ENCODE results near the gene CDK5RAP2.
"Not testable (repeated sequence)": the region's sequence is repeated elsewhere in the genome, so short reads cannot be mapped to it uniquely, and the experiment has no call there.

The CDK5RAP2 gene

DNA sequence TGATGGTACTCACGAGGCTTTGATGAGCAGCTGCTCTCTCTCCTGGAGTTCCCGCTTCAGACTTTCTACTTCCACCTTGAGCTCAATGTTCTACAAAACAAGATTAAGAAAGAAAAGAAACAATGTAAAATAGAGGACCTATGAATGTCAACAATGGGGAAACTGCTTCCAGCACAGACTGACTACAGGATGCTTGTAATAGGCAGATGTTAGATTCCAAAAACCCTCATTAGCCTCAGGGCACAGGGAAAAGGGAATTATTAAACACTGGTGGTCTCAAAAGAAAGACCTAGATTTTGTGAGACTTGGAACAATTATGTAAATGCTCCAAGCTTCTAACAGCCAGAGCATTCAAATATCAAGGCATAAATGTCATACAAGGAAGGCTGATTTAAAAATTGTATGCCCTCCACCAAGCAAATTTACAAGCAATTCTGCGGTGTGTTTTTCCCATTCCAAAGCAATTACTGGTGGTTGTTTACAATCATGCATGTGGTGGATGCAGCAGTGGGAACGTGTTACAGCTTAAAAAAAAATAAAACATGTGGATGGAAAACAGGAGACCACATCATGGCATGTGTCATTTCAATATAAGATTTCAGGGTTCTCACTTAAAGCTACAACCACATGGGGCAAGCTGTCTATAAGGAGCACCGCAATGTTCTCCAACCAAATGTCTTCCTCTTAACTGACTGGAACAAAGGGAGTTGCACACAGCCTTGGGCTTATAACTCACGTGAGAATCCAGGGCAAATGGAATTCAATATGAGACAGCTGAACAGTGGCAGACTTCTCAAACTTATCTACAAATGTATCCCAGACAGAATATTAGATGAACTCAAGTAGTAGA lies 34.0 kb downstream of the CDK5RAP2 start:
- no peak for DNase-seq (ENCODE audit: low spot score)

DNA sequence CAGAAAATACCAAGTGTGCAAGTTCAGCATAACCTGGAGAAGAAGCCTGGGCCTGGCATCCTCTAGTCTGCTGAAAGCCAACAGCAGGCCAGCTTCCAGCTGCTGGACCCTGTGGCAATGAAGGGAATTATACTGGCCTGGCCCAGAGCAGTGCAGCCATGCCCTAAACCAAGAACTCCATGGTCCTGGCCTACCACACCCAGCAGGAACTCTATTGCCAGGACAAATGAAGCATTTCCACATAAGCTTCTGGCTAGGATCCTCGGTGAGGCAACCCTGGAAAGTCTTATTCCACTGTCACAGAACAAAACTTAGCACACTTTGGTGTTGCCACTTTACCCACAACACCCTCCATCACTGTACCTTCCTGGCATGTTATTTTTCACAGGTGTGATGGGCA lies 35.5 kb downstream of the CDK5RAP2 start:
- DNase-seq (ENCODE audit: low spot score), result no peak

DNA sequence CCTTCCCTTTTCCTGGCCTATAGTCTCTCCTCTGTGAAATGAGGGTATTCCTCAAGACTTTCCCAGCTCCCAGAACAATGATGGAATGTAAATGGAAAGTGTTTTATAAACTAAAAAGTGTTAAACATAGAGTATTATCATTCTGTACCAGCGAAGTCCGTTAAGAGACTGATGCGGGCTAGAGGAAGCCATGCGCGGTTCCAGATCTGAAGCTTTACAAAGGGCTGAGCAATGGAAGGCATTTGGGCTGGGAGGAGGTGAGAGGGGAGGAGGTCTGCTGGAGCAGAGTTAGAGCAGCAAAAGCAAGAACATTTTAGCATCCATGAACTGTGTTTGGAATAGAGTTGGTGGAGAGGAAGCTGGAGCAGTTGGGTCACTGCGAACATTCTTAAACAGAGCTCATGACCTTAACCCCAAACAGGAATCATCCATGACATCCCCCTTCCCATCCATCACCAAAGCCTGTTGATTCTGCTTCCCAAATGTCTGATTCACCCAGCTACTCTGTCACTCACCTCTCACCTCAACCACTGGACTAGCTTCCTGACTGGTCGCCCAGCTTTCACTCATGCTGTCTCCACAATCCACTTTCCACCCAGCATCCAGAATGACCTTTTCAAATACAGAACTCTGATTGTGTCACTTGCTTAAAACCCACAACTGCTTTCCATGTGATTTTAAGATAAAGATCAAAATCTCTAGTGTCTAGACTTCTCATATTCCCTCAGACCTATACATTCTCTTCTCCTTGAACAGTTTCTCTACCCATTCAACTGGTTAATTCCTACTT lies 37.1 kb downstream of the CDK5RAP2 start:
- no peak for DNase-seq (ENCODE audit: low spot score)

DNA sequence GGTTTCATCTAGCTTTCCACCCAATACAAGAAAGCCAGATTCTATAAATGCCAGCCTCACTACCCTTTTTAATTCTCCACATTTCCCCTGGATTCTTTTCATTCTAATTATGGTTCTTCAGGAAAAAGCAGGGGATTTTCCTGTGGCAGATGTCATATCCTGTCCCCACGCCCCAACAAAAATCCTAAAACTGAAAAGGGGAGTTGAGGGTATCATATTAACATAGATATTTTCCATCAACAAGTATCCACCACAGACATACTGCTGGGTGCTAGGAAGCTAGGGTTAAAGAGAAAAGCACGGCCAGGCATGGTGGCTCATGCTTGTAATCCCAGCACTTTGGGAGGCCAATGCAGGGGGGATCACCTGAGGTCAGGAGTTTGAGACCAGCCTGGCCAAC lies 38.0 kb downstream of the CDK5RAP2 start:
- no peak for DNase-seq (ENCODE audit: low spot score)

DNA sequence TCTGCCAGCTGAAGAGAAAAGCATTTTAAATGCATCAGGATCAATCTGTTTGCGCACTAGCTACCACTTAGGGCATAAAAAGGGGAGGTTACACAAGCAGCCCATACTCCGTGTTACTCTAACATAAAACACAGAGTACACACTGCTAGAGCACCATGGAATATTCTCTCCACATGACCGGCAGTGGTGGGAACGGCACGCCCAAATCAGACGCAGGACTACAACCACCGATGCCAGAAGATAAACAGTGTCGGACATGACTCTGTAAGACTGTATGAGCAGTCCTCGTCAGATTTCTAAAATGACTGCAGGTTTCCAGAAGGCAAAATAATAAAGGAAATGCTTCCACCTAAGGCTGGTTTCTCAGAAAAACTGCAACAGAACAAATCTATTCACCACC lies 40.0 kb downstream of the CDK5RAP2 start:
- DNase-seq (ENCODE audit: low spot score), result no peak

DNA sequence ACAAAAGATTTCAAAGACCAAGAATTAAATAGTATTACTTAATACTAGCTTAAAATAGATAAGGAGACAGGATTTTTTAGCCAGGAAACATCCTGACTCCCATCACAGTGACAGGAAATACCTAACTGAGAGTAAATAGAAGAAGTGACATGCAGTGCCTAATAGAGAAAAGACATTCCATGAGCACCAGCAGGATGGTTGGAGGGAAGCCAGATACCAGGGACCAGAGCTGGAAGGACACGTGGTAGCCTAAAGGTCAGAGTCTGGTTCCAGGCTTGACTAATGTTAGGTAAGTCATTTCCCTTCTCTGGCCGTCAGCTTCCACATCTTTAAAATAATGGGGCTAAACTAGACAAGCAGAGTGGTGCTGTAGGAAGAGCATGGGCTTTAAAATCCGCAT lies 41.6 kb downstream of the CDK5RAP2 start:
- DNase-seq (ENCODE audit: low spot score), result peak; percentile 20

DNA sequence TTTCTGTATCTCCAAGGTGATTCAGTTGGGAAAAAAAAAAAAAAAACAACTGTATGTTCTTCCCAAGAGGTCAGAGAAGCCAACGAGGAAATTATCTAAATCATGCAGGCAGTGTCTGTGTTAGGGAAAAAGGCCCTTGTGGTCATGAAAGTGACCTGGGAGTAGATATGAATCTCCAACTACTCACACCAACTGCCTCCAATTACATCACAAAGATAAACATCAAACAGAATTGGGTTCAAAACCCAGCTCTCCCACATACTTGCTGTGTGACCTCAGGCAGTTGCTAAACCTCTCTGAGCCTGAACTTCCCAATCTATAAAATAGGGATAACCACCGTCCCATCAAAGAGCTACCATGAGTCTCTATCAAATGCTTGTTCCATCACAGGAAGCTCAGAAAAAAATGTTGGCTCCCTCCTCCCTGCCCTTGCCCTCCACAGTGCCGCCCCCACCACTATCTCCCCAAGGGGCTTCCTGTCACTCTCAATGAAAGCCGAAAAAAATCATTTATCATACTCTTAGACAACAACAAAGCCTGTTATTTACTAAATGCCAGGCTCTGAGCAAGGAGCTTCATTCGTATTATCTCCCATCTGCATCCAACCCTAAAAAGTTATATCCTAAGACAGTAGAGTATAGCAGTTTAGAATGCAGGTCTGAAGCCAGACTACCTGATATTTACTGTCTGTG lies 42.9 kb downstream of the CDK5RAP2 start:
- no peak for DNase-seq (ENCODE audit: low spot score)

DNA sequence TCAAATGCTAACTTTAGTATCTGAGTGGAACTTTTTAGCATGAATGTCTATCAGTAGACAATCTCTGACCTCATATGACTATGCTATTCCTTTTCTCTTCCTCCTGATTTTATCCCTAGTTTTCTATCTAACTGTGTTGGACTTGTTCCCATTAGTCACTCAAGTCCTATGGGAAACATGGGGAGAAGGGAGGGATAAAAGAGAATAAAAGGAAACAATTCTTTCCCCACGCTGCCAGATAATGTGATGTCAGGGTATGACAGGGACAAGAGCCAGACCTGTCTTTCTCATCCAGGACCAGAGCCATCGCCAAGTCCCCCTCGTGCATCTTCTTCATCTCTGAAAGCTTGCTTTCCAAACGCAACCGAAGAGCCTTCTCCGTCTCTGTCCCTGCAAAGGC lies 43.9 kb downstream of the CDK5RAP2 start:
- DNase-seq (ENCODE audit: low spot score), result no peak

DNA sequence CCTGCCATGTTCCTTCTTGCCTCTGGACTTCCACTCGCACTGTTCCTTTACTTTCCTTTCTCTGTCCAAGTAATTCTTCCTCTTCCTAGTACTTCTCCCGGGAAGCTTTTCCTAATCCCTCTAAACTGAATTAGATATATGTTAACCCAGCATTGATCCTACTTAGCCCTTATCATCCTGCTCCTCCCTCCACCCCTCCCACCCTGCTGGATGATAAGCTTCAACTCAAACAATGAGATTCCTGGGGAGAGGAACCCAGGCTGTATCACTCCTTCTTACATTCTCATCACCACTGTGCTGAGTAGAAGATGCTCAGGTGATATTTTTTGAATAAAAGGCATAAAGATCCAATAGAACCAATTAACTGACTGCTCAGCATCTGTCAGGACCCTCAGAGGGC lies 45.7 kb downstream of the CDK5RAP2 start:
- no peak for DNase-seq (ENCODE audit: low spot score)

DNA sequence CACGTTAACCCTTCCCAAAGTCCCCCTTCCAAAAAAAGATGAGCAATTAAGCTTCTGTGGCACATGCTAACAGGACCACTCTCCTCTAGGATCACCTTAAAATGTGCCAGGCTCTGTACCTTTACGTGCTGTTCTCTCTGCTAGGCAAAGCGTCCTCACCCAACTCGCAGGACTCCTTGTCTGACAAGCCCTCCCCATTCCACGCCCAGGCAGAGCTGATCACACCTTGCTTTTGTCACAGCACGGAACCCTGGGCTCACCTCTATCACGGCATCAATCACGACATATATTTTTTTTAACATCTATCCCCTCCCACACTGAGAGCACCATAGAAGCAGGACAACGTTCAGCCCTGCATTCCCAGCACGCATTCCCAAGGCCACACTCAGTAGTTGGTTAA lies 47.1 kb downstream of the CDK5RAP2 start:
- no peak for DNase-seq (ENCODE audit: low spot score)

DNA sequence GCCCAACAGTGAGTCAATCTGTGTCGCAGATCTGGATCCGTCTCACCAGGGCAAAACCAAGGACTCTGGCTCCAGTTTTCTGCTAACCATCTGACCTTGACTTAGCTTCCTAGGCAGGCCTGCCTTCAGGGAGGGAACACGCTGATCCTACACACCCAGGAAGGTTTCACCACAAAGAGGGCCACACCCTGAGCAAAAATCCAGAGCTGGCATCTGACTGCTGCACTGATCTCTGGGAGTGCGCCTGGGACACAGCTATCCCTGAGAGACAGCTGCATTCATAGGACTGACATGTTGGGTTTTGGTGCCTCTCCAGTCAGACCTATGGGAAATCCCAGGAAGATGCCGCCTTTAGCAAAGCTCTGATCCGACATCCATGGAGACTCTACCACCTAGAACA lies 47.5 kb downstream of the CDK5RAP2 start:
- DNase-seq (ENCODE audit: low spot score), result no peak

DNA sequence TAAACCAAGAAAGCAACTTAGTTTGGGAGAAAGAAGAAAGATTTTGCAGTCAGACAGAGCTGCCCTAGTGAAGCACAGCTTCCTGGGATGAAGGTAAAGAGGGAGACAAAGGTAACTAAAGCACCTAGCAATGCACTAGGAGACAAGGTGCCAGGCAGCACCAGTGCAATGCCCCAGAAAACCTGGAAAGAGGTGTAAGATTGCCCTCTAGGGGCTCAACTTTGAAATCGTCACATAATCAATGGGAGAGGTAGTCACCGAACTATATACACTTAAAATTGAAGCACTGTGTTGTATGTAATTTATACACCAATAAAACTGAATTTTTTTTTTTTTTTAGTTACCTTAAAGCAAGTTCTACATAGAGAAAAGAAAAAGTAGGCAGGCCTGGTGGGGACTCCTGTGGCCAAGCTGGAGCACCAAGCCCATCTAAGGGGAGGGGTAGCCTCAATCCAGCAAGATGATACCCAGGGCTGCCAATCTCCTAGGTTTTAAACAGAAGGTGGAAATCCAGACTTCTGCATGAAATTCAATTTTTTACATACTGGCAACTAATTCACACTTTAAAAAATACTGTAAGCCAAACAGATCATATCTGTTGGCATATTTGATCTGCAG lies 48.2 kb downstream of the CDK5RAP2 start:
- DNase-seq (ENCODE audit: low spot score), result peak; percentile 38

DNA sequence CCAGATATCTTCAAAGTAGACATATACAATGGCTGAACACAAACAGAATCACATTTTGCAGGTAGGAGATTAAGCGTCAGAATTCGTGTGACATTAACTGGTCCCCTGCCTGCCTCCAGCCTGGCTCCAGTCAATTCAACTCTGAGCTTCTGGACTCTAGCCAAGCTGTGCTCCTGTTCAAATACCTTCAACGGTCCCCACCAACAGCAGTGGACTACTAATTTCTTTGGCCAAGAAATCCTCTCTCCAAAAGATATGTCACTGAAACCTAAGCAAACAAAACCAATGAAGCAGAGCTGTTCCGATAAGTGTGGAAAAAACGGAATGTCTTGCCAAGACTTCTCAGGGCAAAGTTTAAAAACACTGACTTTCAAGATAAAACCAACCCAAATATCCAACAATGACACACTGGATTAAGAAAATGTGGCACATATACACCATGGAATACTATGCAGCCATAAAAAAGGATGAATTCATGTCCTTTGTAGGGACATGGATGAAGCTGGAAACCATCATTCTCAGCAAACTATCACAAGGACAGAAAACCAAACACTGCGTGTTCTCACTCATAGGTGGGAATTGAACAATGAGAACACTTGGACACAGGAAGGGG lies 49.6 kb downstream of the CDK5RAP2 start:
- not testable (repeated sequence) for DNase-seq (ENCODE audit: low spot score)

DNA sequence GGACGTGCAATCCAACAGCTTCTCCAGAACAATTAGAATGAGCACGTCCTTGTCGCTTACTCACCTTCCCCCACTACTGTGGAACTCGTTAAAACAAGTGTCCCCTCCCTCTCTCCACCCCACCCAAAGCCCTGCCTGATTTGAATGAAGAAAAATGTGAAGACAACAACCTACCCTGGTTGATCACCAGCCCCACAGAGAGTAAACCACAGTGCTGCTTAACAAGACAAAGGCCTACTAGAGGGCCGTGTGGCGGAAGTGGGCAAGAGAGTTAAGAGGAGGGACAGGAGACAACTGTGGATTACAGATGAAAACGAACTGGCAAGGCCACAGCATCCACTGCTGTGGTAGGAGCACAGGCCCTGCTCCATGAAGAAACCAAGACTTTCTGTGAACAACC lies 51.1 kb downstream of the CDK5RAP2 start:
- DNase-seq (ENCODE audit: low spot score), result no peak

DNA sequence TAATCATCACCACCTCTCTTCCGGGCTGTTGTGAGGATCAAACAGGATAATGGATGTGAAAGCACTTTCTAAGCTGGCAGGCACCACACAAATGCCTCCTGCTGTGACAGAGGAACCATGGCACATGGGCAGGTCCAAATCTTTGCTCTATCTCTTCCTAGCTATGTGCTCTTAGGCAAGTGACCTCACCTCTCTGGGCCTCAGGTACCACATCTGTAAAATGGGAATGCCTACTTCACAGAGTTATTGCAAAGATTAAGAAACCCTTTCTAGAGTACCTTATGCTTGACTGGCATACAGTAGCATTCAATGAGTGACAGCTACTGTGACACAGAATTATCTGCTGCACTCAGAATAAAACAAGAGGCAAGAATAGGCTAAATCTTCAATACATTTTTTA lies 51.6 kb downstream of the CDK5RAP2 start:
- DNase-seq (ENCODE audit: low spot score), result no peak

DNA sequence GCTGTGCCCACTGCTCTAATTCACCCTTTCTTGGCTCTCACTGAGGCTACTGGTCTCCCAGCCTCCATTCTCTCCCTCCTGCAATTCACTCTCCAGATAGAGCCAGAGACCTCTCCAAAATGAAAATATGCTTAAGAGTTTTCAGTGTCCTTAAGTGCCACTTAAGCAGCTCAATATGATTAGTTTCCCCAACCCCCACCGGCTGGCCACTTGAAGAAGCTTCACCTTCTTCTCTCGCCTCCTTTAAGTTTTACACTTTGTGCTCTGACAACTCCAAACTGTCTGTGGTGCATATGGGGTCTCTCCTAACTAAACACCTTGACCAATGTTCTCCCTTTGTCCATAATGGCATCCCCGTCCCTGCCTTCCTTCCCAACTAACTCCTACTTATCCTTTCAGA lies 53.4 kb downstream of the CDK5RAP2 start:
- no peak for DNase-seq (ENCODE audit: low spot score)

DNA sequence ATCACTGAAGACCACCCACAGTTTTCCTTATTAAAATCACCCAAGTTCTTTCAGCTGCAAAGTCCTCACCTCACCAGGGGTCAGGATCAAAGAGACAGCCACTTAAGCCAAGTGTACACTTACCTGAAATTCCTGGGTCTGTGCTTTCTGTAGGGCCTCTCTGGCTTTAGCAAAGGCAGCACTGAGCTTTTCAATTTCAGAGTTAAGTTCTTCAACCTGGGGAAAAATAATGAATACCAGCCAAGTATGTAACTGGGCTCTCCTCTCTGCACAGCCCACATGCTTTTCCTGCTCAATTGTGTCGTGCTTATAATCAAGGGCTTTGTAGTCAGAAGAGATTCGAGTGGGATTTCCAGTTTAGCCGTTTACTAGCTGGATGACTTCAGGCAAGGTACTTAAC lies 55.1 kb downstream of the CDK5RAP2 start:
- no peak for DNase-seq (ENCODE audit: low spot score)

DNA sequence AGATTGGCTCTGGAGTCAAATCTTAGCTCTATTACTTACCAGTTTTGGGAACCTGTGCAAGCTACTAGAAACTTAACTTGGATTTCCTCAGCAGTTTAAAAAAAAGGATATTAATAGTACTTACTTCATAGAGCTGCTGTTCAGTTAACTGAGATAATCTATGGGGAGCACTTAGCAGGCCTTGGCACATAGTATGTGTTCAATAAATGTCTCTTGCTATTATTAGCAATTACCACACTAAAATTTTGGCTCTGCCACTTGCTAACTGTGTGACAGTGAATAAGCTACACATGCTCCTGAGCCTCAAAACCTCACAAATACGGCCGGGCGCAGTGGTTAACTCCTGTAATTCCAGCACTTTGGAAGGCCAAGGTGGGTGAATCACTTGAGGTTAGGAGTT lies 55.9 kb downstream of the CDK5RAP2 start:
- DNase-seq (ENCODE audit: low spot score), result no peak

DNA sequence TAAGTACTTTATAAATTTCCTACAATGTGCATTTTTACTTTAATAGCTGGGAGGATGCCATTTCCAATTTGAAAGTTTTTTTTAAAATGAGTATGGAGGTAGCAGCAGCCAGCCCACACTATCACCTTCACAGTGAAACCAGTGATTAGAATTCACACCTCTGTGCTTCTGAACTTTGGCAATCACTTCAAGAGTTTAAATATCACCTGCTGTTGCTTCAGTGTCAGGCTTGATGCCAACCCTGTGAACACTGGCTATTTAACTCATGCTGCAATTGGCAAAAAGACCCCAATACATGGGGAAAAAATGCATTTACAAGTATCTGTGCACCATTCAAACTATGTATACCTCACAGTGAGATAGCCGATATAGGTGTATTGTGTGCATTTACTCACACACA lies 57.4 kb downstream of the CDK5RAP2 start:
- no peak for DNase-seq (ENCODE audit: low spot score)

DNA sequence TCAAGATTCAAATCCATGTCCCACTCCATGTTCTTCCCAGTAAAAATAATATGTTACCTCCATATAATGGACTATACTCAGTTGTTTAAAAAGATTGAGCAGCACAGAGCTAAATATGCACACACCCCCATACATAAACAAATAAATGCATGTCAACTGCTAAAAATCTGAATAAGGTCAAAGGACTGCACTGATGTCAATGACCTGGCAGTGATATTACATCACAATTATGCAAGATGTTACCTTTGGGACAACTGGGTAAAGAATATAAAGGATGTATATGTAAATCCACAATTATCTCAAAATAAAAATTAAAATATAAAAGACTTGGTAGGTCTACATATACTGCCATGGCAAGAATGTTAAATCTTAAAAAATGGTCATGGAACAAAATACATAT lies 57.9 kb downstream of the CDK5RAP2 start:
- DNase-seq (ENCODE audit: low spot score), result no peak

DNA sequence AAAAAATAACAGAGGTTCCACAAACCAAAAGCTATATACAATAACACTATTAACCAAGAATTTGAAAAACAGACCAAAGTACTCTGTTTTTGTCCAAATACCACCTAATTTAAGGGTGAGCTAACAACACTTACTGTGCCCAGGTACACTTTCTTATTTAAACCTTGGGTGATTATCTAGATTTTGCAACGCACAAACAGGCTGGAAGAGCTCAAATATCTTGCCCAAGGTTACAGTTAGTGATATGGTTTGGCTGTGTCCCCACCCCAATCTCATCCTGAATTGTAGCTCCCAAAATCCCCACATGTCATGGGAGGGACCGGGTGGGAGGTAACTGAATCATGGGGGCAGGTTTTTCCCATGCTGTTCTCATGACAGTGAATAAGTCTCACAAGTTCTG lies 58.9 kb downstream of the CDK5RAP2 start:
- no peak for DNase-seq (ENCODE audit: low spot score)

DNA sequence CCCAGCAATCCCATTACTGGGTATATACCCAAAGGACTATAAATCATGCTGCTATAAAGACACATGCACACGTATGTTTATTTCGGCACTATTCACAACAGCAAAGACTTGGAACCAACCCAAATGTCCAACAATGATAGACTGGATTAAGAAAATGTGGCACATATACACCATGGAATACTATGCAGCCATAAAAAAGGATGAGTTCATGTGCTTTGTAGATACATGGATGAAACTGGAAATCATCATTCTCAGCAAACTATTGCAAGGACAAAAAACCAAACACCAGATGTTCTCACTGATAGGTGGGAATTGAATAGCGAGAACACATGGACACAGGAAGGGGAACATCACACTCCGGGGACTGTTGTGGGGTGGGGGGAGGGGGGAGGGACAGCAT lies 64.0 kb downstream of the CDK5RAP2 start:
- not testable (repeated sequence) for DNase-seq (ENCODE audit: low spot score)
